ENCODE measurements around the gene NFE2L2.

GRCh38 chr2:177275743-177276055 is 11.2 kb upstream of the NFE2L2 start:
- no peak for TF ChIP-seq CTCF (optimal IDR thresholded peaks at IDR 0.05 in 1 of 3, IDR thresholded peaks at IDR 0.05 in 1 of 3, conservative IDR thresholded peaks at IDR 0.05 in 1 of 3; ENCODE audit: extremely low read depth in 1 of 3, insufficient read depth in 2 of 3, low read length in 3 of 3)
- no peak for TF ChIP-seq EZH2 (IDR thresholded peaks at IDR 0.05; ENCODE audit: low read length)
